ENCODE data around the gene DHODH.

The DHODH gene

GRCh38 chr16:72025404-72026114, 17.0 kb downstream of the DHODH start:
- TF ChIP-seq CTCF (conservative IDR thresholded peaks at IDR 0.05; ENCODE audit: low read length) = no peak
- DNase-seq (ENCODE audit: low read depth) = no peak
- no peak overlapping the region for H3K4me3 ChIP-seq (ENCODE audit: low read length)

GRCh38 chr16:72027669-72028378, 19.3 kb downstream of the DHODH start:
- DNase-seq (ENCODE audit: low read depth) = no peak
- no peak overlapping the region for H3K4me3 ChIP-seq (ENCODE audit: low read length)
- no peak for TF ChIP-seq CTCF (conservative IDR thresholded peaks at IDR 0.05; ENCODE audit: low read length)

GRCh38 chr16:72029567-72030271, 21.2 kb downstream of the DHODH start:
- no peak for DNase-seq (ENCODE audit: low read depth)
- TF ChIP-seq CTCF (conservative IDR thresholded peaks at IDR 0.05; ENCODE audit: low read length) = no peak
- H3K4me3 ChIP-seq (ENCODE audit: low read length) = no peak overlapping the region

- TF ChIP-seq CTCF (conservative IDR thresholded peaks at IDR 0.05; ENCODE audit: low read length) = no peak
- H3K4me3 ChIP-seq (ENCODE audit: low read length) = no peak overlapping the region
- DNase-seq (ENCODE audit: low read depth) = no peak
Observed at GRCh38 chr16:72033437-72033836, 24.9 kb downstream of the DHODH start.

GRCh38 chr16:72036098-72036497, 27.6 kb downstream of the DHODH start:
- no peak overlapping the region for H3K4me3 ChIP-seq (ENCODE audit: low read length)
- DNase-seq (ENCODE audit: low read depth) = no peak
- TF ChIP-seq CTCF (conservative IDR thresholded peaks at IDR 0.05; ENCODE audit: low read length) = no peak

- H3K4me3 ChIP-seq (ENCODE audit: low read length) = no peak overlapping the region
- TF ChIP-seq CTCF (conservative IDR thresholded peaks at IDR 0.05; ENCODE audit: low read length) = no peak
- DNase-seq (ENCODE audit: low read depth) = no peak
Observed at GRCh38 chr16:72042157-72042660, 33.7 kb downstream of the DHODH start.
